DND-41 (cell line): ENCODE data around the gene APOE.

Source experiments
- ATAC-seq: fragments of 200-7000 bp; cut with Tn5 transposase; 3 replicates; pipeline ENCODE4 v1.9.1; 2021; ENCODE audit warnings: low read depth; ENCODE audit not compliant: insufficient read depth
- DNase-seq: peaks from one replicate; pipeline ENCODE4 v3.0.0-alpha.2; 2020
- H2AFZ ChIP-seq: 2 replicates; pipeline ENCODE4 v1.6.0; 2012; ENCODE audit warnings: low read depth, low read length
- H3K27ac ChIP-seq: 2 replicates; pipeline ENCODE4 v1.5.1; 2012; ENCODE audit warnings: low read length, inconsistent platforms
- H3K27me3 ChIP-seq: fragments of 200-600 bp; sonication (generic); 2 replicates; pipeline ENCODE4 v1.6.0; 2012; ENCODE audit warnings: low read length, mild to moderate bottlenecking, inconsistent platforms; ENCODE audit not compliant: insufficient read depth, poor library complexity
- H3K36me3 ChIP-seq: 2 replicates; pipeline ENCODE4 v1.5.1; 2012; ENCODE audit warnings: low read length, inconsistent platforms; ENCODE audit not compliant: insufficient read depth
- H3K4me1 ChIP-seq: 2 replicates; pipeline ENCODE4 v1.5.1; 2012; ENCODE audit warnings: mild to moderate bottlenecking, low read length; ENCODE audit not compliant: insufficient read depth
- H3K4me2 ChIP-seq: 2 replicates; pipeline ENCODE4 v1.6.0; 2012; ENCODE audit warnings: mild to moderate bottlenecking, moderate library complexity, low read length, inconsistent platforms; ENCODE audit not compliant: insufficient read depth
- H3K4me3 ChIP-seq, 2 experiments: fragments of 200-600 bp in 1 of 2; shearing (Covaris generic) in 1 of 2; 2 replicates each; pipeline ENCODE4 v1.5.1; 2012 to 2016; ENCODE audit warnings: inconsistent platforms in 2 of 2, low read length in 2 of 2, mild to moderate bottlenecking in 2 of 2, low read depth in 1 of 2, moderate library complexity in 1 of 2
- H3K79me2 ChIP-seq: 2 replicates; pipeline ENCODE4 v1.6.0; 2012; ENCODE audit warnings: low read length, inconsistent platforms; ENCODE audit not compliant: insufficient read depth
- H3K9ac ChIP-seq: 2 replicates; pipeline ENCODE4 v1.6.0; 2012; ENCODE audit warnings: low read depth, mild to moderate bottlenecking, inconsistent platforms, low read length, moderate library complexity
- H3K9me3 ChIP-seq: 2 replicates; pipeline ENCODE4 v1.5.1; 2012; ENCODE audit warnings: low read length, moderate library complexity, mild to moderate bottlenecking, inconsistent platforms; ENCODE audit not compliant: insufficient read depth, severe bottlenecking
- H4K20me1 ChIP-seq: 2 replicates; pipeline ENCODE4 v1.6.0; 2012; ENCODE audit warnings: low read length; ENCODE audit not compliant: insufficient read depth
- EZH2 ChIP-seq: IDR thresholded peaks from 3 replicates; pipeline ENCODE4 v1.6.1; 2012; ENCODE audit warnings: borderline replicate concordance, low read depth, mild to moderate bottlenecking, moderate library complexity, low read length, inconsistent platforms; ENCODE audit not compliant: severe bottlenecking
- TF ChIP-seq, protein P1 (sequence below): IDR thresholded peaks from 2 replicates; pipeline ENCODE4 v1.5.1; 2012; ENCODE audit warnings: borderline replicate concordance, low read length, moderate library complexity, mild to moderate bottlenecking; ENCODE audit not compliant: poor library complexity, severe bottlenecking; ENCODE audit errors: extremely low read depth

Gene APOE

DNA sequence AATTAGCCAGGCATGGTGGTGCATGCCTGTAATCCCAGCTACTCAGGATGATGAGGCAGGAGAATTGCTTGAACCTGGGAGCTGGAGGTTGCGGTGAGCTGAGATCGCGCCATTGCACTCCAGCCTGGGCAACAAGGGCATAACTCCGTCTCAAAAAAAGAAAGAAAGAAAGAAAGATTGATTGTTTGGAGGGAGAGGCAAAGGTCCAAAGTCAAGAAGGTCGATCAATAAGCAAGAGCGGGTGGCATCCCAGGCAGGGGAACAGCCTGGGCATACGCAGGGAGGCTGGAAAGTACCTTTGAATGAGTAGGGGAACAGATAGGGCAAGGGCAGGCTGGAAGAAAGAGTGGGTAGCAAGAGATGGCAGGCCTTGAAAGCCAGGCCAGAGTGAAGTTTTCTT lies 24.5 kb downstream of the APOE start:
- Histone ChIP-seq H3K79me2 (no peaks in the 10 kb centered on the region), H3K9ac (no peak overlapping the region), H3K4me3 (no peak overlapping the region), H3K4me1 (no peaks in the 10 kb centered on the region), H3K27me3 (peaks cover 2% of the 10 kb centered on the region), H3K27ac (no peak overlapping the region), H4K20me1 (no peaks in the 10 kb centered on the region), H2AFZ (no peak overlapping the region), H3K4me2 (no peak overlapping the region), H3K9me3 (no peaks in the 10 kb centered on the region), H3K36me3 (no peaks in the 10 kb centered on the region)
- TF ChIP-seq, protein P1, sequence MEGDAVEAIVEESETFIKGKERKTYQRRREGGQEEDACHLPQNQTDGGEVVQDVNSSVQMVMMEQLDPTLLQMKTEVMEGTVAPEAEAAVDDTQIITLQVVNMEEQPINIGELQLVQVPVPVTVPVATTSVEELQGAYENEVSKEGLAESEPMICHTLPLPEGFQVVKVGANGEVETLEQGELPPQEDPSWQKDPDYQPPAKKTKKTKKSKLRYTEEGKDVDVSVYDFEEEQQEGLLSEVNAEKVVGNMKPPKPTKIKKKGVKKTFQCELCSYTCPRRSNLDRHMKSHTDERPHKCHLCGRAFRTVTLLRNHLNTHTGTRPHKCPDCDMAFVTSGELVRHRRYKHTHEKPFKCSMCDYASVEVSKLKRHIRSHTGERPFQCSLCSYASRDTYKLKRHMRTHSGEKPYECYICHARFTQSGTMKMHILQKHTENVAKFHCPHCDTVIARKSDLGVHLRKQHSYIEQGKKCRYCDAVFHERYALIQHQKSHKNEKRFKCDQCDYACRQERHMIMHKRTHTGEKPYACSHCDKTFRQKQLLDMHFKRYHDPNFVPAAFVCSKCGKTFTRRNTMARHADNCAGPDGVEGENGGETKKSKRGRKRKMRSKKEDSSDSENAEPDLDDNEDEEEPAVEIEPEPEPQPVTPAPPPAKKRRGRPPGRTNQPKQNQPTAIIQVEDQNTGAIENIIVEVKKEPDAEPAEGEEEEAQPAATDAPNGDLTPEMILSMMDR, result no peak
- no peak for TF ChIP-seq EZH2
- ATAC-seq, result no peak
- no peak for DNase-seq

DNA sequence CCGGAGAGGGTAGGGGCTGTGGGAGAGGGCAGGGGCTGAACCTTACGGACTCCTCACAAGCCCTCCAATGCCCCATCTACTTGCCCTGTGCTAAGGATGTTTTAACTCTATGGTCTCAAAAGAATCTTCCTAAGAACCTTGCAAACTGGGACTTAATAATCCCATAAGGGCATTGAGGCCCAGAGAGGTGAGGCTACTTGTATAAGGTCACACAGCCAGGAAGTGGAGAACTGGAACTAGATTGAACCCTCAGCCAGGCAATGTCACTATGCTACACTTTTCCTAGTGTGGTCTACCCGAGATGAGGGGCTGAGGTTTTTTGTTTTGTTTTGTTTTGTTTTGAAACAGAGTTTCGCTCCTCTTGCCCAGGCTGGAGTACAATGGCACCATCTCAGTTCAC lies 25.9 kb downstream of the APOE start:
- H3K4me2 ChIP-seq, result no peak overlapping the region
- no peaks in the 10 kb centered on the region for H3K9me3 ChIP-seq
- H3K36me3 ChIP-seq, result no peaks in the 10 kb centered on the region
- no peak overlapping the region for H3K9ac ChIP-seq
- no peak overlapping the region for H2AFZ ChIP-seq
- H3K79me2 ChIP-seq, result no peaks in the 10 kb centered on the region
- H3K27ac ChIP-seq, result no peak overlapping the region
- DNase-seq, result no peak
- H3K27me3 ChIP-seq, result peaks cover 2% of the 10 kb centered on the region
- ATAC-seq, result no peak
- no peaks in the 10 kb centered on the region for H3K4me1 ChIP-seq
- H3K4me3 ChIP-seq, result no peak overlapping the region
- H4K20me1 ChIP-seq, result no peaks in the 10 kb centered on the region
- TF ChIP-seq, protein P1, result no peak
- no peak for TF ChIP-seq EZH2

DNA sequence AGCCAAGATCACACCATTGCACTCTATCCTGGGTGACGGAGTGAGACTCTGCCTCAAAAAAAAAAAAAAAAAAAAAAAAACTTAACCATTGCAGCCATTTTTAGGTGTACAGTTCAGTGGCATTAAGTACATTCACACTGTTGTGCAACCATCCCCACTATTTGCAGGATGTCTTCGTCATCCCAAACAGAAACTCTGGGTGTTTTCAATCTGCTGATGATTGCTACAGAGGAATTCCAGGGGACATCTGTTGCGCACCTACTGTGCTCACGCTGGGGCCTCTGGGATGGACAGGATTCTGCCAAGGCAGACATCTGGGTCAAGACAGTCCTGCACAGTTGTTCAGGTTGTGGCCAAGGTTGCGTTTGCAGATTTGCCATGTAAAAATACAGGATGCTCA lies 34.1 kb downstream of the APOE start:
- no peaks in the 10 kb centered on the region for H4K20me1 ChIP-seq
- no peak overlapping the region for H3K9ac ChIP-seq
- DNase-seq (no peak), ATAC-seq (no peak)
- H2AFZ ChIP-seq, result no peak overlapping the region
- H3K4me3 ChIP-seq, result no peak overlapping the region
- H3K4me2 ChIP-seq, result no peak overlapping the region
- no peak for TF ChIP-seq EZH2
- TF ChIP-seq, protein P1, result no peak
- peaks cover 2% of the 10 kb centered on the region for H3K27me3 ChIP-seq
- H3K79me2 ChIP-seq, result no peaks in the 10 kb centered on the region
- H3K27ac ChIP-seq, result no peak overlapping the region
- no peaks in the 10 kb centered on the region for H3K36me3 ChIP-seq
- H3K4me1 ChIP-seq, result no peaks in the 10 kb centered on the region
- H3K9me3 ChIP-seq, result no peaks in the 10 kb centered on the region

DNA sequence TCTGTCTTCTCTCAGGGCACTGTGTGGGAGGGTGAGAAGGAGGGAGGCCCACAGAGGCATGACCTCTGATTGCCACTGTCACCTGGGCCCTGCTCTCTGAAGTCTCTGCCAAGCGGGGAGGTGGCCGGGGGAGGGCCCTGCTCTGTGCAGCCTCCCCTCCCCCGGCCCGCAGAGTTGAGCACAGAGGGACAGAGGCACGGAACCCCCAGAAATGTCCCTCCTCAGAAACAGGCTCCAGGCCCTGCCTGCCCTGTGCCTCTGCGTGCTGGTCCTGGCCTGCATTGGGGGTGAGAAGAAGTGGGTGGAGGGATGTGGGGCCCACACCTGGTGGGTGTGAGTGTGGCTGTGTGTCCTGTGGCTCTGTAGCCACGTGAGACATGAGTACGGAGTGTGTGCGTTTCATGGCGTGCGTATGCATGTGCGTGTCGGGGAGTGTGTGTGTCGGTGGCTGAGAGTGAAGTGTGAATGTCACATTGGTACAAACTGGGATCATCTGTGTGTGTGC lies 36.5 kb downstream of the APOE start, which contains the start of gene APOC4:
TSS of gene APOC4 (plus strand) at position 171 of the 505 bp plus-strand sequence. CDS start at position 212, 41 bp downstream.
- DNase-seq (no peak), ATAC-seq (no peak)
- Histone ChIP-seq H3K4me3 (no peak within 1 kb of the TSS), H3K4me1 (no peaks in the 10 kb centered on the region), H3K9ac (no peak within 1 kb of the TSS), H3K4me2 (no peak within 1 kb of the TSS), H3K36me3 (no peaks in the 10 kb centered on the region), H3K27me3 (no peaks in the 10 kb centered on the region), H3K9me3 (no peaks in the 10 kb centered on the region), H3K79me2 (no peaks in the 10 kb centered on the region), H3K27ac (no peak within 1 kb of the TSS), H4K20me1 (no peaks in the 10 kb centered on the region), H2AFZ (no peak within 1 kb of the TSS)
- TF ChIP-seq, protein P1, result no peak
